ENCODE results near the gene SPEN.

DNA sequence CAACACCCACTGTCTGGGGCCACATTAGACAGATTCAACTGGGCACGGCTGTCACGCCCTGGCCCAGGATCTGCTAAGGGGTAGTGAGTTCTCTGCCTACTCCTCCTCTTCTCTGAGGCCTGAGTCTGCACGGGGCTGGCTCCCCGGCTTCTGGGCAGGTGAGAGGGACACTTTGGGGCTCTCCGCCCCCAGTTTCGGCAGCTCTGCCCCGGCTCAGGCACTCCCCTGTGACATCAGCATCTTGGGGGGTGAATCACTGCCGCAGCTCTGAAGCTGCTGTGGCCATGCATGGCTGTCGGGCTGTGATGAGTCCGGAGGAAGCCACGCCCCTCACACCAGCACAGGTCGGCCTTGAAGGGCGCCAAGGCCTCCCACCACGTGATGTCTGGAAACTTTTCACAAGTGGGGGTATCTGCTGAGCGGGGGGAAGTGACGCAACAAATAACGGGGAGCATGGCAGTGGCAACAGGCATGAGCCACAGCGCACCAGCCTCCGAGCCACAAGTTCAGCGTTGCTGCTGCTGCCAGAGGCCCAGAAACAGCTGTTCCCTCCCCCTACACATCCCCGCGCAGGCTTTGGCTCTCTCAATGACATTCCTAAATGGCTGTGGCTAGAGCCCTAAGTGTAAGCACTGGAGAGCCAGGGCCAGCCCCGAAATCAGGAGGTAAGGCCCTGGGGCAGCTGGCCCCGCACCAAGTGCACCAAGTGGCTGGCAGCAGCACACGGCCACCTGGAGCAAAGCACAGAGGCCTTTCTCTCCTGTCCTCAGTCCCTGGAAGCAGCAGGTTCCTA lies 102.1 kb downstream of the SPEN start:
- TF ChIP-seq CTCF (IDR thresholded peaks at IDR 0.05) (no peak), POLR2A (IDR thresholded peaks at IDR 0.05) (peak in 2 of 3 donors; percentile 30 to 40)
